ENCODE measurements around the gene APOL5. TPM values are rescaled to one million over a fixed set of nuclear protein-coding genes. Genes with fewer than 3 reads are reported as not detected.

The APOL5 gene
- total RNA-seq, 2 donors from 2014 or later, result not detected

DNA sequence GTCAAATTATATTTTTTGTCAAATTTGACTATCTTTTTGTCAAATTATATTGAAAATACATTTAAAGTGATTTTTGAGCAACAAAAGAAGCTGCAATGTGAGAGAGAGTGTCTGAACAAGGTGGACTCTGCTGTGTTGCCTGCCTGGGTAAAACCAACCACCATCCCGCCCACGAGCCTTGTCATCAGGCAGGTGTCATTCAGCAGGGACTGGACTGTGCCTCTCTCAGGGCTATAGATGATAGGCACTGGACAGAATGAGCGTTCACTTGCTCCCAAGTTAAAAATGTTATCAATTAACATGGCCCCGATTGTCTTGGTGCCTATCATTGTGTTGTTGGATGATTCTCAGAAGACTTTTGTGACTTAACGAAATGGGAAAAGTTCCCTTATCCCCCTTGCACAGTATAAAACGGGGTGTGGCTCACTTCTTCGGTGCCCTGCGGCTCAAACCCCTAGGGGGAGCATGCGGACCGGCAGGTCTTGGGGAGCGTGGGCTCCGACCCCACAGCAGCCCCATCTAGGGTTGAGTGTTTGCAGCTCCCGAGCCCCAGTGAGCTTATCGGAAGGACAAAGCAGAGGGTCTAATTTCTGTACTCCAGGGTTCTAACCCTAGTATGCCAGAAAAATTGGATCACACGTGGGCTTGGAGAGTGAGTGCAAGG, 1.7 kb downstream of the APOL5 start:
- Histone ChIP-seq H3K4me3 (ENCODE audit: low read length) (no peak overlapping the region), H3K4me1 (ENCODE audit: control insufficient read depth, insufficient read depth, low read length) (no peaks in the 10 kb centered on the region), H3K9me3 (ENCODE audit: control insufficient read depth, low read length) (peaks cover 5% of the 10 kb centered on the region), H3K9ac (ENCODE audit: extremely low read depth, low read length, poor library complexity, severe bottlenecking) (no peak overlapping the region), H3K27me3 (ENCODE audit: control insufficient read depth, insufficient read depth, low read length, poor library complexity, severe bottlenecking) (no peaks in the 10 kb centered on the region), H3K27ac (ENCODE audit: low read depth, low read length) (no peak overlapping the region), H3K36me3 (ENCODE audit: control insufficient read depth, insufficient read depth, low read length) (no peaks in the 10 kb centered on the region)
- TF ChIP-seq, protein P1, sequence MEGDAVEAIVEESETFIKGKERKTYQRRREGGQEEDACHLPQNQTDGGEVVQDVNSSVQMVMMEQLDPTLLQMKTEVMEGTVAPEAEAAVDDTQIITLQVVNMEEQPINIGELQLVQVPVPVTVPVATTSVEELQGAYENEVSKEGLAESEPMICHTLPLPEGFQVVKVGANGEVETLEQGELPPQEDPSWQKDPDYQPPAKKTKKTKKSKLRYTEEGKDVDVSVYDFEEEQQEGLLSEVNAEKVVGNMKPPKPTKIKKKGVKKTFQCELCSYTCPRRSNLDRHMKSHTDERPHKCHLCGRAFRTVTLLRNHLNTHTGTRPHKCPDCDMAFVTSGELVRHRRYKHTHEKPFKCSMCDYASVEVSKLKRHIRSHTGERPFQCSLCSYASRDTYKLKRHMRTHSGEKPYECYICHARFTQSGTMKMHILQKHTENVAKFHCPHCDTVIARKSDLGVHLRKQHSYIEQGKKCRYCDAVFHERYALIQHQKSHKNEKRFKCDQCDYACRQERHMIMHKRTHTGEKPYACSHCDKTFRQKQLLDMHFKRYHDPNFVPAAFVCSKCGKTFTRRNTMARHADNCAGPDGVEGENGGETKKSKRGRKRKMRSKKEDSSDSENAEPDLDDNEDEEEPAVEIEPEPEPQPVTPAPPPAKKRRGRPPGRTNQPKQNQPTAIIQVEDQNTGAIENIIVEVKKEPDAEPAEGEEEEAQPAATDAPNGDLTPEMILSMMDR (conservative IDR thresholded peaks at IDR 0.05), result peak; percentile 45
- Mint-ChIP-seq H3K27me3 (ENCODE audit: insufficient read depth) (no peaks in the 10 kb centered on the region), H3K9me3 (peaks cover 9% of the 10 kb centered on the region), H3K27ac (no peak overlapping the region), H3K4me1 (no peaks in the 10 kb centered on the region), H3K36me3 (ENCODE audit: low read depth) (no peaks in the 10 kb centered on the region), H3K4me3 (no peak overlapping the region)
- no peak for DNase-seq
- 82 to 88% methylated on average over 15 of the region's 15 CpGs for WGBS, 2 experiments (ENCODE audit: insufficient coverage in 1 of 2, insufficient read length in 1 of 2)

DNA sequence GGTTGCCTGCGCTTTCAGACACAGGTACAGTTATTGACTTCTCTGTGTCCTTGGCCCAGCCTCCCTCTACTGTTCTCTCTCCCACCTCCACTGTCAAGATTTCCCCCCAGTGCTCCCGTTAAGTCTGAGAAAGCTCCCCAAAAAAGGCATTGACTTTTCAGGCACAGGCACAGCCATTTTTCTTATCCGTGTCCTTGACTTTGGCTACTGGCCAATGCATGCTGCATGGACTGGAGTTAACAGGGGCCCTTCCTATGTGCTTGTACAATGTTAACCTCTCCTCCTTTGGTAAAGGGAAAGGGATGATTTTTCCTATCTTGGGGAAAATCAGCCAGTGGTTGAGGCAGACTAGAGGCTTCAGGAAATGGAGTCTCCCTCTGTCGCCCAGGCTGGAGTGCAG, 4.3 kb downstream of the APOL5 start:
- Mint-ChIP-seq H3K9me3 (peaks cover 9% of the 10 kb centered on the region), H3K27me3 (ENCODE audit: insufficient read depth) (no peaks in the 10 kb centered on the region), H3K27ac (no peak overlapping the region), H3K36me3 (ENCODE audit: low read depth) (no peaks in the 10 kb centered on the region), H3K4me1 (no peaks in the 10 kb centered on the region), H3K4me3 (no peak overlapping the region)
- no peak overlapping the region for H3K27ac ChIP-seq (ENCODE audit: low read depth, low read length)
- H3K36me3 ChIP-seq (ENCODE audit: control insufficient read depth, insufficient read depth, low read length), result no peaks in the 10 kb centered on the region
- H3K9ac ChIP-seq (ENCODE audit: extremely low read depth, low read length, poor library complexity, severe bottlenecking), result no peak overlapping the region
- WGBS, 2 experiments (ENCODE audit: insufficient coverage in 1 of 2, insufficient read length in 1 of 2), result 92 to 93% methylated on average over 4 of the region's 4 CpGs
- TF ChIP-seq, protein P1 (conservative IDR thresholded peaks at IDR 0.05), result no peak
- peaks cover 5% of the 10 kb centered on the region for H3K9me3 ChIP-seq (ENCODE audit: control insufficient read depth, low read length)
- DNase-seq, result no peak
- no peaks in the 10 kb centered on the region for H3K4me1 ChIP-seq (ENCODE audit: control insufficient read depth, insufficient read depth, low read length)
- no peak overlapping the region for H3K4me3 ChIP-seq (ENCODE audit: low read length)
- no peaks in the 10 kb centered on the region for H3K27me3 ChIP-seq (ENCODE audit: control insufficient read depth, insufficient read depth, low read length, poor library complexity, severe bottlenecking)

DNA sequence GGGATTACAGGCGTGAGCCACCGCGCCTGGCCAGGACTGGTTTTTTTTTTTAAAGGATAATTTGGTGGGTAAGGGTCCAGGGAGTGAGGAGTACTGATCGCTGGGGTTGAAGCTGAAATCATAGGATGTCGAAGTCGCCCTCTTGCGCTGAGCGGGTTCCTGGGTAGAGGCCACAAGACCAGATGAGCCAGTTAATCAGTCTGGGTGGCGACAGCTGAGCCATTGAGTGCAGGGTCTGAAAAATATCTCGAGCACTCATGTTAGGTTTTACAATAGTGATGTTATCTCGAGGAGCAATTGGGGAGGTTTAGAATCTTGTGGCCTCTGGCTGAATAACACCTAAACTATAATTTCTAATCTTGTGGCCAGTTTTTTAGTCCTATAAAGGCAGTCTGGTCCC, 7.8 kb downstream of the APOL5 start:
- Histone ChIP-seq H3K27me3 (ENCODE audit: control insufficient read depth, insufficient read depth, low read length, poor library complexity, severe bottlenecking) (no peaks in the 10 kb centered on the region), H3K4me3 (ENCODE audit: low read length) (no peak overlapping the region), H3K36me3 (ENCODE audit: control insufficient read depth, insufficient read depth, low read length) (no peaks in the 10 kb centered on the region), H3K4me1 (ENCODE audit: control insufficient read depth, insufficient read depth, low read length) (no peaks in the 10 kb centered on the region), H3K9ac (ENCODE audit: extremely low read depth, low read length, poor library complexity, severe bottlenecking) (no peak overlapping the region), H3K27ac (ENCODE audit: low read depth, low read length) (no peak overlapping the region), H3K9me3 (ENCODE audit: control insufficient read depth, low read length) (no peaks in the 10 kb centered on the region)
- 95 to 98% methylated on average over 8 to 11 of the region's 11 CpGs for WGBS, 2 experiments (ENCODE audit: insufficient coverage in 1 of 2, insufficient read length in 1 of 2)
- H3K4me3 Mint-ChIP-seq, result no peak overlapping the region
- no peak overlapping the region for H3K27ac Mint-ChIP-seq
- no peaks in the 10 kb centered on the region for H3K27me3 Mint-ChIP-seq (ENCODE audit: insufficient read depth)
- H3K36me3 Mint-ChIP-seq (ENCODE audit: low read depth), result no peaks in the 10 kb centered on the region
- DNase-seq, result no peak
- no peaks in the 10 kb centered on the region for H3K9me3 Mint-ChIP-seq
- TF ChIP-seq, protein P1 (conservative IDR thresholded peaks at IDR 0.05), result no peak
- no peaks in the 10 kb centered on the region for H3K4me1 Mint-ChIP-seq
